Measurements from ENCODE around the gene FOXR2.

DNA sequence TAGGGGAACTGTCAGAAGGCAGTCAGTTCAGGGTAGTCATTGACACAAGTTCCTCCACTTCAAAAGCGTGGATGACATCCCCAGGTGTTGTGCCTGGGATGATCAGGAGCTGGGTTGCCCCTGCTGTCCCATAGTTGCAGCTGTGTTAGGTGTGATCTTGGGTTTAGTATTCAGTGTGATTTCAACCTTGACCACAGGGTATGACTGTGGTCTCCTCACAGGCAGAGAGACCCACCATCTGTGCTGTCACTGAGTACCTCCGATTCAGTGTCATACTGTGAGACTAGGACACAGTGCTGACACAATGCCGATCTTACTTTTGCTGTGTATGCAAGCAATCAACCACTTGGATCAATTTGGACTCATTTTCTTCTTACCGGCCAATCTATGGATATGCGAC lies 25.2 kb downstream of the FOXR2 start:
- TF ChIP-seq, protein P1, sequence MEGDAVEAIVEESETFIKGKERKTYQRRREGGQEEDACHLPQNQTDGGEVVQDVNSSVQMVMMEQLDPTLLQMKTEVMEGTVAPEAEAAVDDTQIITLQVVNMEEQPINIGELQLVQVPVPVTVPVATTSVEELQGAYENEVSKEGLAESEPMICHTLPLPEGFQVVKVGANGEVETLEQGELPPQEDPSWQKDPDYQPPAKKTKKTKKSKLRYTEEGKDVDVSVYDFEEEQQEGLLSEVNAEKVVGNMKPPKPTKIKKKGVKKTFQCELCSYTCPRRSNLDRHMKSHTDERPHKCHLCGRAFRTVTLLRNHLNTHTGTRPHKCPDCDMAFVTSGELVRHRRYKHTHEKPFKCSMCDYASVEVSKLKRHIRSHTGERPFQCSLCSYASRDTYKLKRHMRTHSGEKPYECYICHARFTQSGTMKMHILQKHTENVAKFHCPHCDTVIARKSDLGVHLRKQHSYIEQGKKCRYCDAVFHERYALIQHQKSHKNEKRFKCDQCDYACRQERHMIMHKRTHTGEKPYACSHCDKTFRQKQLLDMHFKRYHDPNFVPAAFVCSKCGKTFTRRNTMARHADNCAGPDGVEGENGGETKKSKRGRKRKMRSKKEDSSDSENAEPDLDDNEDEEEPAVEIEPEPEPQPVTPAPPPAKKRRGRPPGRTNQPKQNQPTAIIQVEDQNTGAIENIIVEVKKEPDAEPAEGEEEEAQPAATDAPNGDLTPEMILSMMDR (IDR thresholded peaks at IDR 0.05) = no peak
- TF ChIP-seq, protein P2, sequence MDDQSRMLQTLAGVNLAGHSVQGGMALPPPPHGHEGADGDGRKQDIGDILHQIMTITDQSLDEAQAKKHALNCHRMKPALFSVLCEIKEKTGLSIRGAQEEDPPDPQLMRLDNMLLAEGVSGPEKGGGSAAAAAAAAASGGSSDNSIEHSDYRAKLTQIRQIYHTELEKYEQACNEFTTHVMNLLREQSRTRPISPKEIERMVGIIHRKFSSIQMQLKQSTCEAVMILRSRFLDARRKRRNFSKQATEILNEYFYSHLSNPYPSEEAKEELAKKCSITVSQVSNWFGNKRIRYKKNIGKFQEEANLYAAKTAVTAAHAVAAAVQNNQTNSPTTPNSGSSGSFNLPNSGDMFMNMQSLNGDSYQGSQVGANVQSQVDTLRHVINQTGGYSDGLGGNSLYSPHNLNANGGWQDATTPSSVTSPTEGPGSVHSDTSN (IDR thresholded peaks at IDR 0.05) = no peak
- TF ChIP-seq MXI1 (IDR thresholded peaks at IDR 0.05; ENCODE audit: low read depth, low read length) (no peak), FOXM1 (IDR thresholded peaks at IDR 0.05; ENCODE audit: low read depth) (no peak), POLR2AphosphoS5 (IDR thresholded peaks at IDR 0.05; ENCODE audit: low read depth, low read length) (no peak), TAF1 (IDR thresholded peaks at IDR 0.05; ENCODE audit: borderline replicate concordance, low read depth, low read length) (no peak), GABPA (IDR thresholded peaks at IDR 0.05; ENCODE audit: low read depth) (no peak), RFX5 (IDR thresholded peaks at IDR 0.05; ENCODE audit: low read length) (no peak), GATA2 (CRISPR knock-in tag; IDR thresholded peaks at IDR 0.05) (no peak)
- TF ChIP-seq, protein P3, sequence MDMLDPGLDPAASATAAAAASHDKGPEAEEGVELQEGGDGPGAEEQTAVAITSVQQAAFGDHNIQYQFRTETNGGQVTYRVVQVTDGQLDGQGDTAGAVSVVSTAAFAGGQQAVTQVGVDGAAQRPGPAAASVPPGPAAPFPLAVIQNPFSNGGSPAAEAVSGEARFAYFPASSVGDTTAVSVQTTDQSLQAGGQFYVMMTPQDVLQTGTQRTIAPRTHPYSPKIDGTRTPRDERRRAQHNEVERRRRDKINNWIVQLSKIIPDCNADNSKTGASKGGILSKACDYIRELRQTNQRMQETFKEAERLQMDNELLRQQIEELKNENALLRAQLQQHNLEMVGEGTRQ (IDR thresholded peaks at IDR 0.05; ENCODE audit: borderline replicate concordance, low read depth, low read length) = no peak
- TF ChIP-seq, protein P4, sequence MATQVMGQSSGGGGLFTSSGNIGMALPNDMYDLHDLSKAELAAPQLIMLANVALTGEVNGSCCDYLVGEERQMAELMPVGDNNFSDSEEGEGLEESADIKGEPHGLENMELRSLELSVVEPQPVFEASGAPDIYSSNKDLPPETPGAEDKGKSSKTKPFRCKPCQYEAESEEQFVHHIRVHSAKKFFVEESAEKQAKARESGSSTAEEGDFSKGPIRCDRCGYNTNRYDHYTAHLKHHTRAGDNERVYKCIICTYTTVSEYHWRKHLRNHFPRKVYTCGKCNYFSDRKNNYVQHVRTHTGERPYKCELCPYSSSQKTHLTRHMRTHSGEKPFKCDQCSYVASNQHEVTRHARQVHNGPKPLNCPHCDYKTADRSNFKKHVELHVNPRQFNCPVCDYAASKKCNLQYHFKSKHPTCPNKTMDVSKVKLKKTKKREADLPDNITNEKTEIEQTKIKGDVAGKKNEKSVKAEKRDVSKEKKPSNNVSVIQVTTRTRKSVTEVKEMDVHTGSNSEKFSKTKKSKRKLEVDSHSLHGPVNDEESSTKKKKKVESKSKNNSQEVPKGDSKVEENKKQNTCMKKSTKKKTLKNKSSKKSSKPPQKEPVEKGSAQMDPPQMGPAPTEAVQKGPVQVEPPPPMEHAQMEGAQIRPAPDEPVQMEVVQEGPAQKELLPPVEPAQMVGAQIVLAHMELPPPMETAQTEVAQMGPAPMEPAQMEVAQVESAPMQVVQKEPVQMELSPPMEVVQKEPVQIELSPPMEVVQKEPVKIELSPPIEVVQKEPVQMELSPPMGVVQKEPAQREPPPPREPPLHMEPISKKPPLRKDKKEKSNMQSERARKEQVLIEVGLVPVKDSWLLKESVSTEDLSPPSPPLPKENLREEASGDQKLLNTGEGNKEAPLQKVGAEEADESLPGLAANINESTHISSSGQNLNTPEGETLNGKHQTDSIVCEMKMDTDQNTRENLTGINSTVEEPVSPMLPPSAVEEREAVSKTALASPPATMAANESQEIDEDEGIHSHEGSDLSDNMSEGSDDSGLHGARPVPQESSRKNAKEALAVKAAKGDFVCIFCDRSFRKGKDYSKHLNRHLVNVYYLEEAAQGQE (IDR thresholded peaks at IDR 0.05; ENCODE audit: low read depth, low read length) = no peak
- TF ChIP-seq, protein P5, sequence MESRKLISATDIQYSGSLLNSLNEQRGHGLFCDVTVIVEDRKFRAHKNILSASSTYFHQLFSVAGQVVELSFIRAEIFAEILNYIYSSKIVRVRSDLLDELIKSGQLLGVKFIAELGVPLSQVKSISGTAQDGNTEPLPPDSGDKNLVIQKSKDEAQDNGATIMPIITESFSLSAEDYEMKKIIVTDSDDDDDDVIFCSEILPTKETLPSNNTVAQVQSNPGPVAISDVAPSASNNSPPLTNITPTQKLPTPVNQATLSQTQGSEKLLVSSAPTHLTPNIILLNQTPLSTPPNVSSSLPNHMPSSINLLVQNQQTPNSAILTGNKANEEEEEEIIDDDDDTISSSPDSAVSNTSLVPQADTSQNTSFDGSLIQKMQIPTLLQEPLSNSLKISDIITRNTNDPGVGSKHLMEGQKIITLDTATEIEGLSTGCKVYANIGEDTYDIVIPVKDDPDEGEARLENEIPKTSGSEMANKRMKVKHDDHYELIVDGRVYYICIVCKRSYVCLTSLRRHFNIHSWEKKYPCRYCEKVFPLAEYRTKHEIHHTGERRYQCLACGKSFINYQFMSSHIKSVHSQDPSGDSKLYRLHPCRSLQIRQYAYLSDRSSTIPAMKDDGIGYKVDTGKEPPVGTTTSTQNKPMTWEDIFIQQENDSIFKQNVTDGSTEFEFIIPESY (IDR thresholded peaks at IDR 0.05; ENCODE audit: borderline replicate concordance, low read depth) = no peak
